Skeletal muscle tissue (tissue), 4 donors: ENCODE data around the gene TGM2. TPM values are rescaled to one million over a fixed set of nuclear protein-coding genes. Genes with fewer than 3 reads are reported as not detected.

Experiments used
- H3K27ac ChIP-seq: one replicate; pipeline ENCODE4 v1.7.0; 2013; ENCODE audit warnings: mild to moderate bottlenecking, low read depth, low read length, inconsistent platforms
- H3K27me3 ChIP-seq, 3 donors: one replicate each; pipeline ENCODE4 v1.7.0; 2013; ENCODE audit warnings: low read length in 3 of 3; ENCODE audit not compliant: control insufficient read depth in 3 of 3, insufficient read depth in 3 of 3
- H3K36me3 ChIP-seq, 3 donors: one replicate each; pipeline ENCODE4 v1.7.0; 2013; ENCODE audit warnings: low read length in 3 of 3; ENCODE audit not compliant: control insufficient read depth in 3 of 3, insufficient read depth in 3 of 3
- H3K4me1 ChIP-seq, 3 donors: one replicate each; pipeline ENCODE4 v1.7.0; 2013; ENCODE audit warnings: low read length in 3 of 3, mild to moderate bottlenecking in 3 of 3; ENCODE audit not compliant: control insufficient read depth in 3 of 3, insufficient read depth in 3 of 3
- H3K4me3 ChIP-seq, 3 donors: one replicate each; pipeline ENCODE4 v1.7.0; 2013; ENCODE audit warnings: low read length in 3 of 3
- H3K9ac ChIP-seq, 3 donors: one replicate each; pipeline ENCODE4 v1.7.0; 2013; ENCODE audit warnings: low read length in 3 of 3, mild to moderate bottlenecking in 3 of 3, moderate library complexity in 2 of 3, low read depth in 1 of 3
- H3K9me3 ChIP-seq, 3 donors: one replicate each; pipeline ENCODE4 v1.7.0; 2013; ENCODE audit warnings: low read length in 3 of 3; ENCODE audit not compliant: control insufficient read depth in 3 of 3
- total RNA-seq: library from RNA; depleted of rRNA; stranded (reverse); fragments of >200 nt; gene quantifications from one replicate; pipeline ENCODE4 v1.2.3, GENCODE V29; 2014
- donor health status: Osteomylitis.

The TGM2 gene
- total RNA-seq, 1 donor from 2014 or later = 7.3 TPM

GRCh38 chr20:38179846-38180245 is 14.8 kb upstream of the TGM2 start:
- no peaks in the 10 kb centered on the region for H3K4me1 ChIP-seq
- H3K4me3 ChIP-seq = no peak overlapping the region
- no peak overlapping the region for H3K27ac ChIP-seq
- H3K27me3 ChIP-seq = peaks cover 0 to 4% (median 4%) of the 10 kb centered on the region in 3 donors
- H3K36me3 ChIP-seq = no peaks in the 10 kb centered on the region
- no peak overlapping the region for H3K9ac ChIP-seq
- H3K9me3 ChIP-seq = peaks cover 0 to 2% (median 0%) of the 10 kb centered on the region in 3 donors

- Histone ChIP-seq H3K27ac (no peak overlapping the region), H3K27me3 (peaks cover 0 to 4% (median 4%) of the 10 kb centered on the region in 3 donors), H3K9ac (no peak overlapping the region), H3K4me1 (peaks cover 0 to 2% (median under 1%) of the 10 kb centered on the region in 3 donors), H3K36me3 (no peaks in the 10 kb centered on the region), H3K4me3 (no peak overlapping the region), H3K9me3 (peaks cover 0 to 2% (median 0%) of the 10 kb centered on the region in 3 donors)
Observed at GRCh38 chr20:38178581-38178980, 13.5 kb upstream of the TGM2 start.

- H3K4me1 ChIP-seq = peaks cover 0 to 7% (median 3%) of the 10 kb centered on the region in 3 donors
- no peaks in the 10 kb centered on the region for H3K36me3 ChIP-seq
- H3K9ac ChIP-seq = no peak overlapping the region
- no peak overlapping the region for H3K27ac ChIP-seq
- no peak overlapping the region for H3K4me3 ChIP-seq
- peaks cover 0 to 2% (median 0%) of the 10 kb centered on the region in 3 donors for H3K9me3 ChIP-seq
- H3K27me3 ChIP-seq = peaks cover 0 to 9% (median 4%) of the 10 kb centered on the region in 3 donors
Observed at GRCh38 chr20:38178065-38178491, 13.0 kb upstream of the TGM2 start.

- peaks cover 0 to 7% (median 3%) of the 10 kb centered on the region in 3 donors for H3K4me1 ChIP-seq
- H3K27ac ChIP-seq = no peak overlapping the region
- H3K36me3 ChIP-seq = no peaks in the 10 kb centered on the region
- peaks cover 0 to 12% (median 4%) of the 10 kb centered on the region in 3 donors for H3K27me3 ChIP-seq
- no peak overlapping the region for H3K4me3 ChIP-seq
- H3K9me3 ChIP-seq = no peaks in the 10 kb centered on the region
- no peak overlapping the region for H3K9ac ChIP-seq
Observed at GRCh38 chr20:38177201-38177600, 12.1 kb upstream of the TGM2 start.

- H3K27me3 ChIP-seq = peaks cover 0 to 12% (median 4%) of the 10 kb centered on the region in 3 donors
- H3K27ac ChIP-seq = no peak overlapping the region
- no peak overlapping the region for H3K9ac ChIP-seq
- no peak overlapping the region for H3K4me3 ChIP-seq
- H3K9me3 ChIP-seq = no peaks in the 10 kb centered on the region
- no peaks in the 10 kb centered on the region for H3K36me3 ChIP-seq
- peaks cover 0 to 8% (median 7%) of the 10 kb centered on the region in 3 donors for H3K4me1 ChIP-seq
Observed at GRCh38 chr20:38175304-38176180, 10.5 kb upstream of the TGM2 start.

- no peak overlapping the region for H3K9ac ChIP-seq
- H3K4me3 ChIP-seq = no peak overlapping the region
- peaks cover 0 to 19% (median 8%) of the 10 kb centered on the region in 3 donors for H3K4me1 ChIP-seq
- no peaks in the 10 kb centered on the region for H3K36me3 ChIP-seq
- no peaks in the 10 kb centered on the region for H3K9me3 ChIP-seq
- H3K27me3 ChIP-seq = peaks cover 0 to 12% (median 4%) of the 10 kb centered on the region in 3 donors
- no peak overlapping the region for H3K27ac ChIP-seq
Observed at GRCh38 chr20:38173237-38174156, 8.4 kb upstream of the TGM2 start.

GRCh38 chr20:38172408-38172807 is 7.3 kb upstream of the TGM2 start:
- H3K9me3 ChIP-seq = no peaks in the 10 kb centered on the region
- no peak overlapping the region for H3K9ac ChIP-seq
- H3K4me1 ChIP-seq = peaks cover 0 to 28% (median 11%) of the 10 kb centered on the region in 3 donors
- no peaks in the 10 kb centered on the region for H3K36me3 ChIP-seq
- no peak overlapping the region for H3K27ac ChIP-seq
- H3K27me3 ChIP-seq = peaks cover 0 to 12% (median 4%) of the 10 kb centered on the region in 3 donors
- no peak overlapping the region for H3K4me3 ChIP-seq

- Histone ChIP-seq H3K27ac (no peak overlapping the region), H3K9me3 (no peaks in the 10 kb centered on the region), H3K4me3 (no peak overlapping the region), H3K36me3 (no peaks in the 10 kb centered on the region), H3K9ac (no peak overlapping the region), H3K27me3 (peaks cover 0 to 8% (median 0%) of the 10 kb centered on the region in 3 donors), H3K4me1 (peaks cover 0 to 28% (median 11%) of the 10 kb centered on the region in 3 donors)
Observed at GRCh38 chr20:38171675-38172043, 6.6 kb upstream of the TGM2 start.

- Histone ChIP-seq H3K27me3 (peaks cover 0 to 8% (median 0%) of the 10 kb centered on the region in 3 donors), H3K4me1 (peaks cover 0 to 28% (median 11%) of the 10 kb centered on the region in 3 donors), H3K9me3 (no peaks in the 10 kb centered on the region), H3K4me3 (no peak overlapping the region), H3K9ac (no peak overlapping the region), H3K36me3 (no peaks in the 10 kb centered on the region), H3K27ac (no peak overlapping the region)
Observed at GRCh38 chr20:38170826-38171674, 6.0 kb upstream of the TGM2 start.
